Epithelial cell of esophagus (primary cell): ENCODE measurements around the gene NFIA.

Experiments
- DNase-seq: peaks from one replicate; pipeline ENCODE4 v3.0.0; 2010; ENCODE audit warnings: low read depth
- H3K4me3 ChIP-seq: 2 replicates; pipeline ENCODE4 v1.5.1; 2011; ENCODE audit warnings: mild to moderate bottlenecking, low read length, control low read depth
- CTCF ChIP-seq: IDR thresholded peaks from 2 replicates; pipeline ENCODE4 v1.5.1; 2011; ENCODE audit warnings: low read depth, mild to moderate bottlenecking, low read length, control low read depth, inconsistent platforms; ENCODE audit not compliant: insufficient read depth; ENCODE audit errors: missing control alignments

The NFIA gene

GRCh38 chr1:61223140-61223539 is 140.8 kb downstream of the NFIA start:
- no peak overlapping the region for H3K4me3 ChIP-seq
- DNase-seq = no peak
- TF ChIP-seq CTCF = no peak

- no peak for DNase-seq
- TF ChIP-seq CTCF = no peak
- H3K4me3 ChIP-seq = no peak overlapping the region
Measured at GRCh38 chr1:61224609-61225008, 142.2 kb downstream of the NFIA start.

GRCh38 chr1:61225478-61225877 is 143.1 kb downstream of the NFIA start:
- TF ChIP-seq CTCF = no peak
- no peak overlapping the region for H3K4me3 ChIP-seq

GRCh38 chr1:61226791-61227567 is 144.6 kb downstream of the NFIA start:
- no peak overlapping the region for H3K4me3 ChIP-seq
- no peak for TF ChIP-seq CTCF
- peak; percentile 62 for DNase-seq

More at GRCh38 chr1:61225478-61225877, 143.1 kb downstream of the NFIA start:
- DNase-seq = no peak

- DNase-seq = no peak
- no peak overlapping the region for H3K4me3 ChIP-seq
- no peak for TF ChIP-seq CTCF
Measured at GRCh38 chr1:61227857-61228550, 145.6 kb downstream of the NFIA start.

GRCh38 chr1:61230523-61230922 is 148.2 kb downstream of the NFIA start:
- no peak overlapping the region for H3K4me3 ChIP-seq
- no peak for DNase-seq
- TF ChIP-seq CTCF = no peak
